HG03442 (cell line): ENCODE measurements around the gene NDC1.

Experiments
- ATAC-seq: cut with Tn5 transposase; IDR thresholded peaks from one replicate; pipeline ENCODE4 v1.9.1; 2021; ENCODE audit warnings: mild to moderate bottlenecking, moderate library complexity; ENCODE audit not compliant: unreplicated experiment

Gene NDC1

GRCh38 chr1:53733447-53733931 lies 104.6 kb downstream of the NDC1 start:
- ATAC-seq: no peak

- no peak for ATAC-seq
These were observed 105.2 kb downstream of the NDC1 start for GRCh38 chr1:53732912-53733317.

GRCh38 chr1:53732409-53732808 lies 105.7 kb downstream of the NDC1 start:
- no peak for ATAC-seq

- no peak for ATAC-seq
These were observed 106.3 kb downstream of the NDC1 start for GRCh38 chr1:53731779-53732305.

GRCh38 chr1:53731043-53731600 lies 107.0 kb downstream of the NDC1 start:
- ATAC-seq: no peak

GRCh38 chr1:53730224-53730865 lies 107.8 kb downstream of the NDC1 start:
- ATAC-seq: no peak

GRCh38 chr1:53729456-53730223 lies 108.5 kb downstream of the NDC1 start:
- ATAC-seq: no peak

GRCh38 chr1:53728702-53729455 lies 109.2 kb downstream of the NDC1 start:
- ATAC-seq: no peak

GRCh38 chr1:53728196-53728595 lies 109.9 kb downstream of the NDC1 start:
- ATAC-seq: no peak

GRCh38 chr1:53727461-53728092 lies 110.5 kb downstream of the NDC1 start:
- no peak for ATAC-seq

GRCh38 chr1:53726009-53726600 lies 112.0 kb downstream of the NDC1 start:
- ATAC-seq: no peak

- ATAC-seq: no peak
These were observed 112.8 kb downstream of the NDC1 start for GRCh38 chr1:53725238-53725689.

- no peak for ATAC-seq
These were observed 116.1 kb downstream of the NDC1 start for GRCh38 chr1:53722025-53722424.

- no peak for ATAC-seq
These were observed 117.0 kb downstream of the NDC1 start for GRCh38 chr1:53721088-53721487.

- no peak for ATAC-seq
These were observed 118.6 kb downstream of the NDC1 start for GRCh38 chr1:53719469-53719868.

- ATAC-seq: no peak
These were observed 119.7 kb downstream of the NDC1 start for GRCh38 chr1:53718443-53718842.

- ATAC-seq: no peak
These were observed 120.9 kb downstream of the NDC1 start for GRCh38 chr1:53717025-53717804.

- no peak for ATAC-seq
These were observed 121.9 kb downstream of the NDC1 start for GRCh38 chr1:53716150-53716549.

GRCh38 chr1:53715478-53715877 lies 122.6 kb downstream of the NDC1 start:
- ATAC-seq: no peak
